Endothelial cell of umbilical vein (primary cell): ENCODE data around the gene BCAR1. TPM values are rescaled to one million over a fixed set of nuclear protein-coding genes. Genes with fewer than 3 reads are reported as not detected.
"Not testable (repeated sequence)": the region's sequence is repeated elsewhere in the genome, so short reads cannot be mapped to it uniquely, and the experiment has no call there.

Experiments used
- BruUV-seq: library from RNA; stranded (reverse); fragments of 400-500 nt; replicated peaks from 2 replicates; lab custom pipeline; 2021; lab: Mats Ljungman, UMichigan
- CTCF ChIA-PET: fragments of 300-600, 350-600 bp; sonication (Branson Sonifier 250); formaldehyde crosslinking; loops from one replicate; lab custom pipeline; 2021; ENCODE audit warnings: antibody characterized with exemption, inconsistent platforms; lab: Charles Lee
- POLR2A ChIA-PET: fragments of 300-600, 350-600 bp; sonication (Branson Sonifier 250); formaldehyde crosslinking; loops from one replicate; lab custom pipeline; 2021; ENCODE audit warnings: antibody characterized with exemption, inconsistent platforms; lab: Charles Lee
- DNase-seq: peaks from one replicate; pipeline ENCODE4 v3.0.0-alpha.2; 2011; ENCODE audit warnings: low read depth, low spot score
- FAIRE-seq: peaks from 2 replicates; lab custom pipeline; 2011; peaks lifted over from hg19 to GRCh38; lab: Jason Lieb, UNC
- H2AFZ ChIP-seq: 2 replicates; pipeline ENCODE4 v1.6.0; 2012; ENCODE audit warnings: low read depth, low read length, control low read depth, inconsistent platforms
- H3K27ac ChIP-seq: 2 replicates; pipeline ENCODE4 v1.5.1; 2011; ENCODE audit warnings: low read depth, mild to moderate bottlenecking, control low read depth, low read length, moderate library complexity; ENCODE audit not compliant: insufficient read depth
- H3K27me3 ChIP-seq, 2 experiments: 2 replicates each; pipeline versions ENCODE4 v1.6.0 to v1.6.1; 2011; ENCODE audit warnings: low read length in 2 of 2, mixed read lengths in 1 of 2; ENCODE audit not compliant: control insufficient read depth in 2 of 2, insufficient read depth in 2 of 2
- H3K36me3 ChIP-seq, 2 experiments: 2 replicates in 1 of 2; 3 replicates in 1 of 2; pipeline ENCODE4 v1.5.1; 2011; ENCODE audit warnings: low read length in 2 of 2, mild to moderate bottlenecking in 1 of 2, moderate library complexity in 1 of 2; ENCODE audit not compliant: control insufficient read depth in 2 of 2, insufficient read depth in 2 of 2; ENCODE audit errors: extremely low read depth in 1 of 2
- H3K4me1 ChIP-seq: 3 replicates; pipeline ENCODE4 v1.5.1; 2011; ENCODE audit warnings: mild to moderate bottlenecking, low read length; ENCODE audit not compliant: control insufficient read depth, insufficient read depth; ENCODE audit errors: extremely low read depth
- H3K4me2 ChIP-seq: 2 replicates; pipeline ENCODE4 v1.6.1; 2011; ENCODE audit warnings: low read length, control low read depth, mixed read lengths; ENCODE audit not compliant: insufficient read depth
- H3K4me3 ChIP-seq, 3 experiments: fragments of 200-600 bp in 1 of 3; sonication (generic), shearing (Covaris generic) in 1 of 3; replicated peaks in 1 of 3; 2 replicates each; pipeline ENCODE4 v1.5.1; 2011 to 2016; ENCODE audit warnings: control low read depth in 3 of 3, low read length in 3 of 3, mild to moderate bottlenecking in 2 of 3, inconsistent platforms in 1 of 3, low read depth in 1 of 3, moderate library complexity in 1 of 3; ENCODE audit not compliant: insufficient read depth in 1 of 3
- H3K79me2 ChIP-seq: 2 replicates; pipeline ENCODE4 v1.6.0; 2012; ENCODE audit warnings: low read length, inconsistent platforms; ENCODE audit not compliant: control insufficient read depth, insufficient read depth
- H3K9ac ChIP-seq: replicated peaks from 2 replicates; pipeline ENCODE3; 2011; ENCODE audit warnings: low read length, control low read depth; ENCODE audit not compliant: insufficient read depth; ENCODE audit errors: extremely low read depth
- H3K9me1 ChIP-seq: replicated peaks from 3 replicates; pipeline ENCODE4 v1.6.0; 2011; ENCODE audit warnings: mild to moderate bottlenecking, low read length; ENCODE audit not compliant: control insufficient read depth, insufficient read depth; ENCODE audit errors: extremely low read depth
- H3K9me3 ChIP-seq: replicated peaks from 2 replicates; pipeline ENCODE4 v1.5.1; 2012; ENCODE audit warnings: low read length, inconsistent platforms; ENCODE audit not compliant: control insufficient read depth, insufficient read depth
- H4K20me1 ChIP-seq: replicated peaks from 2 replicates; pipeline ENCODE3; 2011; ENCODE audit warnings: mild to moderate bottlenecking, low read length; ENCODE audit not compliant: control insufficient read depth, insufficient read depth; ENCODE audit errors: extremely low read depth
- CTCF ChIP-seq, 2 donors: IDR thresholded peaks; 1 replicate in 1 of 2; 2 replicates in 1 of 2; pipeline ENCODE4 v1.5.1; 2011; ENCODE audit warnings: low read length in 2 of 2, mild to moderate bottlenecking in 2 of 2, moderate library complexity in 2 of 2, control low read depth in 1 of 2, inconsistent platforms in 1 of 2, low read depth in 1 of 2; ENCODE audit not compliant: insufficient read depth in 1 of 2; ENCODE audit errors: extremely low read depth in 1 of 2
- EZH2 ChIP-seq: IDR thresholded peaks from 2 replicates; pipeline ENCODE4 v1.6.1; 2012; ENCODE audit warnings: borderline replicate concordance, low read depth, mild to moderate bottlenecking, moderate library complexity, low read length, inconsistent platforms; ENCODE audit not compliant: severe bottlenecking
- FOS ChIP-seq: IDR thresholded peaks from 2 replicates; pipeline ENCODE4 v1.6.1; 2011; ENCODE audit warnings: mild to moderate bottlenecking, low read length, moderate library complexity, borderline replicate concordance; ENCODE audit not compliant: insufficient read depth
- GATA2 ChIP-seq: IDR thresholded peaks from 2 replicates; pipeline ENCODE4 v1.7.0; 2011; ENCODE audit warnings: low read depth, mild to moderate bottlenecking, moderate library complexity, mixed read lengths, low read length; ENCODE audit not compliant: insufficient read length, insufficient read depth
- JUN ChIP-seq: IDR thresholded peaks from 2 replicates; pipeline ENCODE4 v1.6.1; 2011; ENCODE audit warnings: borderline replicate concordance, low read depth; ENCODE audit not compliant: insufficient read length, insufficient read depth
- MAX ChIP-seq: IDR thresholded peaks from 2 replicates; pipeline ENCODE4 v1.6.1; 2011; ENCODE audit not compliant: insufficient read depth, insufficient read length
- MYC ChIP-seq: IDR thresholded peaks from one replicate; pipeline ENCODE4 v1.6.1; 2011; ENCODE audit warnings: mild to moderate bottlenecking, low read depth, low read length
- POLR2A ChIP-seq: IDR thresholded peaks from 2 replicates; pipeline ENCODE4 v1.6.1; 2012; ENCODE audit warnings: low read depth, mild to moderate bottlenecking, control low read depth, low read length
- POLR2AphosphoS5 ChIP-seq: IDR thresholded peaks from 2 replicates; pipeline ENCODE4 v1.6.1; 2012; ENCODE audit warnings: low read depth, mild to moderate bottlenecking, control low read depth, low read length, moderate library complexity; ENCODE audit not compliant: insufficient read depth
- dilution Hi-C: fragments of 300-500 bp; cut with MboI; formaldehyde crosslinking; loops from one replicate; pipeline ENCODE4 v1.15.0; 2019; ENCODE audit warnings: low sequenced_read_pairs; ENCODE audit not compliant: extremely low pct_ligation_motif_present
- intact Hi-C: fragments of 100-400 bp; cut with micrococcal nuclease; formaldehyde crosslinking; loops from one replicate; pipeline ENCODE4 v1.10.0; 2022
- polyA plus RNA-seq, 4 experiments: library from polyadenylated mRNA; depleted of rRNA in 3 of 4; stranded (reverse) in 3 of 4; unstranded in 1 of 4; fragments of >200 nt; gene quantifications; 2 replicates each; pipeline versions ENCODE4 v1.2.1 to v1.2.3, GENCODE V29; 2011 to 2012; ENCODE audit warnings: missing spikeins in 1 of 4
- total RNA-seq: library from RNA; stranded (reverse); gene quantifications from 2 replicates; pipeline ENCODE4 v1.2.3, GENCODE V29; 2021

Gene BCAR1
- total and polyA plus RNA-seq, 2 donors (not counting 3 experiments of a cell fraction or from before 2014, with no cell fraction given) = 171 to 267 TPM

- H3K4me3 ChIP-seq = no peak overlapping the region
- no TSS peak for BruUV-seq
- FAIRE-seq = no peak
These were observed 20.1 kb upstream of the BCAR1 start for GRCh38 chr16:75271441-75272096.

DNA sequence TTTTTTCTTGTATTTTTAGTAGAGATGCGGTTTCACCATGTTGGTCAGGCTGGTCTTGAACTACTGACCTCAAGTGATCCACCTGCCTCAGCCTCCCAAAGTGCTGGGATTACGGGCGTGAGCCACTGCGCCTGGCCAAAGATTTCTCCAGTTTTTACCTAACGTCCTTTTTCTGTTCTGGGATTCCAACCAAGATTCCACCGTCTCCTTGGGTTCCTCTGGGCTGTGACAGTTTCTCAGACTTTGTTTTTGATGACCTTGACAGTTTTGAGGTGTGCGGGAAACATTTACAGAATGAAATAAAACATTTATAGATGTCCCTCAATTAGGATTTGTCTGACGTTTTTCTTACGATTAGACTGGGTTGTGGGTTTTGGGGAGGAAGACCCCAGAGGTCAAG is 17.9 kb upstream of the BCAR1 start:
- H3K36me3 ChIP-seq, H2AFZ ChIP-seq, H3K9ac ChIP-seq, BruUV-seq, H3K9me1 ChIP-seq, intact Hi-C loops, H3K27me3 ChIP-seq, FAIRE-seq, DNase-seq, H3K9me3 ChIP-seq, H3K4me3 ChIP-seq, H4K20me1 ChIP-seq, H3K27ac ChIP-seq, H3K4me2 ChIP-seq, POLR2A ChIA-PET, dilution Hi-C loops: not testable (repeated sequence)
- H3K79me2 ChIP-seq = peaks cover 16% of the 10 kb centered on the region
- CTCF ChIA-PET = interaction anchor here (1.9 kb wide), 1 partner anchor 116 kb away, joined by 10 read pairs; no protein-coding TSS in a partner anchor
- H3K4me1 ChIP-seq = peaks cover 29% of the 10 kb centered on the region

More at GRCh38 chr16:75271441-75272096, 20.1 kb upstream of the BCAR1 start:
- no peak for TF ChIP-seq JUN
- no peak for TF ChIP-seq MAX
- TF ChIP-seq POLR2AphosphoS5 = no peak
- TF ChIP-seq POLR2A = no peak
- TF ChIP-seq GATA2 = no peak
- TF ChIP-seq FOS = no peak
- no peak for TF ChIP-seq CTCF (IDR thresholded peaks at IDR 0.05; ENCODE audit: extremely low read depth in 1 of 2, insufficient read depth in 1 of 2, low read depth in 1 of 2, low read length in 2 of 2)
- no peak for TF ChIP-seq EZH2
- TF ChIP-seq MYC = no peak
- no peaks in the 10 kb centered on the region for H3K9me1 ChIP-seq
- no peak overlapping the region for H3K4me2 ChIP-seq
- CTCF ChIA-PET = interaction anchor here (0.6 to 1.3 kb wide), 3 partner anchors 10 to 114 kb away, joined by 3 to 6 read pairs (median 4); no protein-coding TSS in a partner anchor
- H3K9ac ChIP-seq = no peak overlapping the region
- no peaks in the 10 kb centered on the region for H3K9me3 ChIP-seq
- H4K20me1 ChIP-seq = no peaks in the 10 kb centered on the region
- peaks cover 22% of the 10 kb centered on the region for H3K4me1 ChIP-seq
- H3K27me3 ChIP-seq = no peaks in the 10 kb centered on the region
- POLR2A ChIA-PET = no interaction called here
- no peak overlapping the region for H2AFZ ChIP-seq
- DNase-seq = no peak
- H3K79me2 ChIP-seq = no peaks in the 10 kb centered on the region
- no peaks in the 10 kb centered on the region for H3K36me3 ChIP-seq
- H3K27ac ChIP-seq = no peak overlapping the region
- dilution Hi-C loops (no loop called here), intact Hi-C loops (loop anchor here (2.0 kb wide), 1 partner anchor 17 kb away; no protein-coding TSS in a partner anchor)
